GM21825 (cell line): ENCODE results near the gene PRDM2.
A peak's percentile ranks its signal among the peaks of the same experiment; 100 is the strongest.

Experiments
- ATAC-seq: cut with Tn5 transposase; IDR thresholded peaks from one replicate; pipeline ENCODE4 v1.9.1; 2021; ENCODE audit warnings: mild to moderate bottlenecking, moderate library complexity; ENCODE audit not compliant: unreplicated experiment

The PRDM2 gene

GRCh38 chr1:13731897-13732296 is 31.9 kb downstream of the PRDM2 start:
- no peak for ATAC-seq

- no peak for ATAC-seq
Measured at GRCh38 chr1:13732971-13733667, 33.1 kb downstream of the PRDM2 start.

- ATAC-seq = no peak
Measured at GRCh38 chr1:13733711-13734110, 33.7 kb downstream of the PRDM2 start.

- no peak for ATAC-seq
Measured at GRCh38 chr1:13735168-13735930, 35.4 kb downstream of the PRDM2 start.

- no peak for ATAC-seq
Measured at GRCh38 chr1:13737398-13737797, 37.4 kb downstream of the PRDM2 start.

- ATAC-seq = no peak
Measured at GRCh38 chr1:13746342-13746741, 46.4 kb downstream of the PRDM2 start.

GRCh38 chr1:13748610-13749505 is 48.9 kb downstream of the PRDM2 start:
- peak; percentile 80 for ATAC-seq

- peak; percentile 10 for ATAC-seq
Measured at GRCh38 chr1:13749543-13750341, 49.8 kb downstream of the PRDM2 start.

- ATAC-seq = no peak
Measured at GRCh38 chr1:13751458-13751871, 51.5 kb downstream of the PRDM2 start.

- ATAC-seq = no peak
Measured at GRCh38 chr1:13751985-13752384, 52.0 kb downstream of the PRDM2 start.

- ATAC-seq = no peak
Measured at GRCh38 chr1:13752852-13753251, 52.9 kb downstream of the PRDM2 start.

GRCh38 chr1:13753636-13754402 is 53.8 kb downstream of the PRDM2 start:
- ATAC-seq = peak; percentile 43

GRCh38 chr1:13754510-13755103 is 54.6 kb downstream of the PRDM2 start:
- ATAC-seq = no peak

- ATAC-seq = no peak
Measured at GRCh38 chr1:13756557-13757315, 56.7 kb downstream of the PRDM2 start.

GRCh38 chr1:13757693-13758092 is 57.7 kb downstream of the PRDM2 start:
- no peak for ATAC-seq

GRCh38 chr1:13759072-13759471 is 59.1 kb downstream of the PRDM2 start:
- no peak for ATAC-seq

- ATAC-seq = no peak
Measured at GRCh38 chr1:13760340-13760739, 60.4 kb downstream of the PRDM2 start.

GRCh38 chr1:13760921-13761320 is 60.9 kb downstream of the PRDM2 start:
- ATAC-seq = no peak

- ATAC-seq = no peak
Measured at GRCh38 chr1:13761883-13762282, 61.9 kb downstream of the PRDM2 start.
